ENCODE measurements around the gene AP3B2. TPM values are rescaled to one million over a fixed set of nuclear protein-coding genes. Genes with fewer than 3 reads are reported as not detected.

AP3B2 gene
- total RNA-seq, 1 donor from 2014 or later, result 5.6 TPM

- no peaks in the 10 kb centered on the region for H3K9me3 Mint-ChIP-seq (ENCODE audit: unreplicated experiment)
- H3K4me1 Mint-ChIP-seq (ENCODE audit: unreplicated experiment), result peaks cover 5% of the 10 kb centered on the region
- no peak overlapping the region for H3K4me3 Mint-ChIP-seq (ENCODE audit: unreplicated experiment)
- H3K27ac Mint-ChIP-seq (ENCODE audit: unreplicated experiment), result no peak overlapping the region
- peaks cover 1% of the 10 kb centered on the region for H3K27me3 Mint-ChIP-seq (ENCODE audit: unreplicated experiment)
- no peak for DNase-seq (ENCODE audit: low spot score)
- H3K36me3 Mint-ChIP-seq (ENCODE audit: low read depth, unreplicated experiment), result no peaks in the 10 kb centered on the region
- TF ChIP-seq, protein P1, sequence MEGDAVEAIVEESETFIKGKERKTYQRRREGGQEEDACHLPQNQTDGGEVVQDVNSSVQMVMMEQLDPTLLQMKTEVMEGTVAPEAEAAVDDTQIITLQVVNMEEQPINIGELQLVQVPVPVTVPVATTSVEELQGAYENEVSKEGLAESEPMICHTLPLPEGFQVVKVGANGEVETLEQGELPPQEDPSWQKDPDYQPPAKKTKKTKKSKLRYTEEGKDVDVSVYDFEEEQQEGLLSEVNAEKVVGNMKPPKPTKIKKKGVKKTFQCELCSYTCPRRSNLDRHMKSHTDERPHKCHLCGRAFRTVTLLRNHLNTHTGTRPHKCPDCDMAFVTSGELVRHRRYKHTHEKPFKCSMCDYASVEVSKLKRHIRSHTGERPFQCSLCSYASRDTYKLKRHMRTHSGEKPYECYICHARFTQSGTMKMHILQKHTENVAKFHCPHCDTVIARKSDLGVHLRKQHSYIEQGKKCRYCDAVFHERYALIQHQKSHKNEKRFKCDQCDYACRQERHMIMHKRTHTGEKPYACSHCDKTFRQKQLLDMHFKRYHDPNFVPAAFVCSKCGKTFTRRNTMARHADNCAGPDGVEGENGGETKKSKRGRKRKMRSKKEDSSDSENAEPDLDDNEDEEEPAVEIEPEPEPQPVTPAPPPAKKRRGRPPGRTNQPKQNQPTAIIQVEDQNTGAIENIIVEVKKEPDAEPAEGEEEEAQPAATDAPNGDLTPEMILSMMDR (IDR thresholded peaks at IDR 0.05; ENCODE audit: unreplicated experiment), result no peak
These were observed 54.1 kb downstream of the AP3B2 start for GRCh38 chr15:82655606-82656005.

GRCh38 chr15:82653483-82654168 is 56.0 kb downstream of the AP3B2 start:
- Mint-ChIP-seq H3K27me3 (ENCODE audit: unreplicated experiment) (peaks cover 7% of the 10 kb centered on the region), H3K4me1 (ENCODE audit: unreplicated experiment) (peaks cover 5% of the 10 kb centered on the region), H3K36me3 (ENCODE audit: low read depth, unreplicated experiment) (no peaks in the 10 kb centered on the region), H3K4me3 (ENCODE audit: unreplicated experiment) (no peak overlapping the region), H3K27ac (ENCODE audit: unreplicated experiment) (no peak overlapping the region), H3K9me3 (ENCODE audit: unreplicated experiment) (no peaks in the 10 kb centered on the region)
- TF ChIP-seq, protein P1 (IDR thresholded peaks at IDR 0.05; ENCODE audit: unreplicated experiment), result no peak
- DNase-seq (ENCODE audit: low spot score), result no peak

- Mint-ChIP-seq H3K4me1 (ENCODE audit: unreplicated experiment) (peaks cover 9% of the 10 kb centered on the region), H3K9me3 (ENCODE audit: unreplicated experiment) (no peaks in the 10 kb centered on the region), H3K4me3 (ENCODE audit: unreplicated experiment) (no peak overlapping the region), H3K36me3 (ENCODE audit: low read depth, unreplicated experiment) (no peaks in the 10 kb centered on the region), H3K27ac (ENCODE audit: unreplicated experiment) (no peak overlapping the region), H3K27me3 (ENCODE audit: unreplicated experiment) (peaks cover 13% of the 10 kb centered on the region)
- DNase-seq (ENCODE audit: low spot score), result no peak
- TF ChIP-seq, protein P1 (IDR thresholded peaks at IDR 0.05; ENCODE audit: unreplicated experiment), result no peak
These were observed 58.0 kb downstream of the AP3B2 start for GRCh38 chr15:82651708-82652107.

DNA sequence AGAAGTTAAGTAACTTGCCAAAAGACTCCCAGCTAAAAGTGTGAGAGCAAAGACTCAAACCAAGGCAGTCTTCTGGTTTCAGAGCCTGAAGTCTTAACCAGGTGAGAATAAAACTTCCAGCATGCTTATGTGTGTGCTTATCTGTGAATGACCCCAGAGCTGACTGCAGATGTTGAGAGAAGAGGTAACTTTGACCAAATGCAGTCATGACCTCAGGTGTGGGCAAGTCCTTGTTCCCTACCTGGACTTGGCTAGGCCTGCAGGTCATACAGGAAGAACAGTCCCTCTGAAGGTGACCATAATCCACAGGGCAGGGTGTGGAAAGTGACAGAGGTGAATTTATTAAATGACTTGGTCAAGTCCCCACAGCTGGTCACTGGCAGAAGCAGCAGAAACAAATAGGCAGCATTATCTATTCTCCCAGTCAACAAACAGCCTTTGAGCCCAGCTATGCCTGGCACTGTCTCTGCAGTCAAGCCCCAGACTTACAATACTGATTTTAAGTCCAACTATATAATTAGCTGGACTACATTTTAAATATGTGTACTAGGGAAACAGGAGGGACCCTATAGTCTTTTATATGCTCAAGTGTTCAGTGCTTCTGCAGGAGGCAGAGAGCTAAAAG is 59.5 kb downstream of the AP3B2 start:
- Mint-ChIP-seq H3K9me3 (ENCODE audit: unreplicated experiment) (no peaks in the 10 kb centered on the region), H3K4me1 (ENCODE audit: unreplicated experiment) (peaks cover 11% of the 10 kb centered on the region), H3K27me3 (ENCODE audit: unreplicated experiment) (peaks cover 17% of the 10 kb centered on the region), H3K36me3 (ENCODE audit: low read depth, unreplicated experiment) (no peaks in the 10 kb centered on the region), H3K4me3 (ENCODE audit: unreplicated experiment) (no peak overlapping the region), H3K27ac (ENCODE audit: unreplicated experiment) (no peak overlapping the region)
- no peak for DNase-seq (ENCODE audit: low spot score)
- TF ChIP-seq, protein P1 (IDR thresholded peaks at IDR 0.05; ENCODE audit: unreplicated experiment), result no peak
